OCI-LY1 (cell line): ENCODE measurements around the gene INTS6L.

Experiments
- EZH2 ChIP-seq: fragments of 200-600 bp; sonication (generic), shearing (Covaris generic); IDR thresholded peaks from 2 replicates; pipeline ENCODE4 v1.8.0; 2017; ENCODE audit warnings: borderline replicate concordance, mixed run types, mild to moderate bottlenecking, antibody characterized with exemption, low read length, moderate library complexity, mixed read lengths
- TF ChIP-seq, protein P1 (sequence below): fragments of 200-600 bp; sonication (generic), shearing (Covaris generic); IDR thresholded peaks from 2 replicates; pipeline ENCODE4 v1.5.1; 2017; ENCODE audit warnings: mild to moderate bottlenecking, antibody characterized with exemption, low read length, moderate library complexity, mixed read lengths

DNA sequence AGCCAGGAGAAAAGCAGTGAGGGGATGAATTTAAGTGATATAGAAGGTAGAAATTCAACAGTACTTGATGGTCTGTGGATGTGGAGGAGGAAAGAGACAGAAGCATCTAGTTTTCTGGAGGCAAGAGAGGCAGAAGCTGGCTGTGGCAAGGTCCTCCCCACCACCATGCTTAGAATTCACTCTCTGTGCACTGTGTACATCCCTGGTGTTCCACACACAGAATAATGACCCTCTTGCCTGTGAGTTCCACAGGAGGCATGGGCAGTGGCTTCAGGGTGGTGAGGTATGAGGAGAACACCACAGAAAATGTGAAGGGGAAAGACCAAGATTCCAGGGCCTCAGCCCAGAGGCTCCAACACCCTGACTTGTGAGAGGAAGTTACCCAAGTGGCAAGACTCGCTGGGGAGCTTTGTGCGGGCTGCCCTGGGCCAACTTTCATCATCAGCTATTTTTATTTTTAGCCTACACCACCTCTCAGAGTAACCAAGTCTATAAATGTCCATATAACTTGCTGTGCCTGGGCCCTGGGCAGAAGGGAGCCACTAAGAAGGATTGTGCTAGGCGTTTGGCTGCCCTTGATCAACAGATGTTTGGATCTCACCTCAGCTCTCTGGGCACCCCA, 7.8 kb upstream of the INTS6L start:
- TF ChIP-seq, protein P1, sequence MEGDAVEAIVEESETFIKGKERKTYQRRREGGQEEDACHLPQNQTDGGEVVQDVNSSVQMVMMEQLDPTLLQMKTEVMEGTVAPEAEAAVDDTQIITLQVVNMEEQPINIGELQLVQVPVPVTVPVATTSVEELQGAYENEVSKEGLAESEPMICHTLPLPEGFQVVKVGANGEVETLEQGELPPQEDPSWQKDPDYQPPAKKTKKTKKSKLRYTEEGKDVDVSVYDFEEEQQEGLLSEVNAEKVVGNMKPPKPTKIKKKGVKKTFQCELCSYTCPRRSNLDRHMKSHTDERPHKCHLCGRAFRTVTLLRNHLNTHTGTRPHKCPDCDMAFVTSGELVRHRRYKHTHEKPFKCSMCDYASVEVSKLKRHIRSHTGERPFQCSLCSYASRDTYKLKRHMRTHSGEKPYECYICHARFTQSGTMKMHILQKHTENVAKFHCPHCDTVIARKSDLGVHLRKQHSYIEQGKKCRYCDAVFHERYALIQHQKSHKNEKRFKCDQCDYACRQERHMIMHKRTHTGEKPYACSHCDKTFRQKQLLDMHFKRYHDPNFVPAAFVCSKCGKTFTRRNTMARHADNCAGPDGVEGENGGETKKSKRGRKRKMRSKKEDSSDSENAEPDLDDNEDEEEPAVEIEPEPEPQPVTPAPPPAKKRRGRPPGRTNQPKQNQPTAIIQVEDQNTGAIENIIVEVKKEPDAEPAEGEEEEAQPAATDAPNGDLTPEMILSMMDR: no peak
- no peak for TF ChIP-seq EZH2
